ENCODE data around the gene CENPT.

- no peak for TF ChIP-seq CTCF (IDR thresholded peaks at IDR 0.05; ENCODE audit: extremely low read depth in 1 of 2, insufficient read depth in 1 of 2, low read depth in 1 of 2, low read length in 2 of 2)
- no peak for TF ChIP-seq POLR2AphosphoS5 (IDR thresholded peaks at IDR 0.05; ENCODE audit: insufficient read depth, low read depth, low read length)
- TF ChIP-seq EZH2 (IDR thresholded peaks at IDR 0.05; ENCODE audit: borderline replicate concordance, low read depth, low read length, severe bottlenecking) = no peak
- TF ChIP-seq POLR2A (IDR thresholded peaks at IDR 0.05; ENCODE audit: low read depth, low read length) = no peak
- no peak for TF ChIP-seq FOS (IDR thresholded peaks at IDR 0.05; ENCODE audit: borderline replicate concordance, insufficient read depth, low read length)
- TF ChIP-seq JUN (IDR thresholded peaks at IDR 0.05; ENCODE audit: borderline replicate concordance, insufficient read depth, insufficient read length, low read depth) = no peak
Measured at GRCh38 chr16:67805718-67806427, 41.6 kb downstream of the CENPT start.
